ENCODE results near the gene RPL27A. TPM values are rescaled to one million over a fixed set of nuclear protein-coding genes. Genes with fewer than 3 reads are reported as not detected.

The RPL27A gene
- total and polyA plus RNA-seq, 7 donors = 1,472 to 4,200 (median 2,262) TPM

DNA sequence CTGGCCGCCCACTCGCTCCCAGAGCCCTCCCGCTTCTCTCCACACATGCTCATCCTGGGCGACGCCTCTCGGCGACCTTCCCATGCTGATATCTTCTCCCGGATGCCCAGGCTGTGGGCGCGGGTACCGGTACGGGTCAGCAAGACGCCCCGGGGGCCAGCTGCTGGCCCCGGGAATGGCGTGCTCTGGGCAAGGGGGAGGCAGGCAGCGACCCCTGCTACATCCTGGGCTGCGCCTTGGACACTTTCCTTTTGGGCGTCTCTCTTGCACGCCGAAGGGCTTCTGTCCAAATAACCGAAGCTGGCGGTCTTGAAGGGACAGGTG, 48.1 kb downstream of the RPL27A start:
- H3K27ac ChIP-seq = peak overlapping the region; percentile 90 to 98 (median 96)
- 96% methylated on average over 23 of the region's 23 CpGs for WGBS, 2 donors
- no peaks in the 10 kb centered on the region for H3K9me3 ChIP-seq
- H3K36me3 ChIP-seq = peaks cover 0 to 24% (median 3%) of the 10 kb centered on the region in 4 donors
- DNase-seq = no peak
- peaks cover 0 to 84% (median 78%) of the 10 kb centered on the region in 4 donors for H3K4me1 ChIP-seq
- intact Hi-C loops (cut with DNase I) = no loop called here
- no peak for TF ChIP-seq EP300 (IDR thresholded peaks at IDR 0.05)
- no peak for TF ChIP-seq POLR2A (IDR thresholded peaks at IDR 0.05)
- no peak for TF ChIP-seq CTCF (IDR thresholded peaks at IDR 0.05)
- no peak for TF ChIP-seq POLR2AphosphoS5 (IDR thresholded peaks at IDR 0.05)
- H3K27me3 ChIP-seq = no peaks in the 10 kb centered on the region
- H3K4me3 ChIP-seq = no peak overlapping the region

GRCh38 chr11:8731647-8732323, 49.2 kb downstream of the RPL27A start:
- Histone ChIP-seq H3K4me3 (no peak overlapping the region), H3K27ac (peak overlapping the region; percentile 90 to 98 (median 96)), H3K36me3 (peaks cover 0 to 23% (median 0%) of the 10 kb centered on the region in 4 donors), H3K27me3 (no peaks in the 10 kb centered on the region), H3K4me1 (peaks cover 0 to 81% (median 77%) of the 10 kb centered on the region in 4 donors), H3K9me3 (no peaks in the 10 kb centered on the region)
- DNase-seq = no peak
- WGBS, 2 donors = 75 to 95% methylated on average over 3 of the region's 3 CpGs
- TF ChIP-seq POLR2A (IDR thresholded peaks at IDR 0.05) (no peak), EP300 (IDR thresholded peaks at IDR 0.05) (no peak), POLR2AphosphoS5 (IDR thresholded peaks at IDR 0.05) (no peak), CTCF (IDR thresholded peaks at IDR 0.05) (no peak)
- intact Hi-C loops (cut with DNase I) = no loop called here

- no peak for TF ChIP-seq EP300 (IDR thresholded peaks at IDR 0.05)
- TF ChIP-seq CTCF (IDR thresholded peaks at IDR 0.05) = no peak
- TF ChIP-seq POLR2AphosphoS5 (IDR thresholded peaks at IDR 0.05) = no peak
- no peak for TF ChIP-seq POLR2A (IDR thresholded peaks at IDR 0.05)
- Histone ChIP-seq H3K9me3 (no peaks in the 10 kb centered on the region), H3K36me3 (peaks cover 0 to 23% (median 0%) of the 10 kb centered on the region in 4 donors), H3K27ac (peak overlapping the region; percentile 90 to 98 (median 96)), H3K27me3 (no peaks in the 10 kb centered on the region), H3K4me1 (peaks cover 0 to 76% (median 72%) of the 10 kb centered on the region in 4 donors), H3K4me3 (no peak overlapping the region)
- 56 to 74% methylated on average over 3 of the region's 3 CpGs for WGBS, 2 donors
- intact Hi-C loops (cut with DNase I) = no loop called here
- DNase-seq = no peak
These were observed 49.7 kb downstream of the RPL27A start for GRCh38 chr11:8732324-8732670.

DNA sequence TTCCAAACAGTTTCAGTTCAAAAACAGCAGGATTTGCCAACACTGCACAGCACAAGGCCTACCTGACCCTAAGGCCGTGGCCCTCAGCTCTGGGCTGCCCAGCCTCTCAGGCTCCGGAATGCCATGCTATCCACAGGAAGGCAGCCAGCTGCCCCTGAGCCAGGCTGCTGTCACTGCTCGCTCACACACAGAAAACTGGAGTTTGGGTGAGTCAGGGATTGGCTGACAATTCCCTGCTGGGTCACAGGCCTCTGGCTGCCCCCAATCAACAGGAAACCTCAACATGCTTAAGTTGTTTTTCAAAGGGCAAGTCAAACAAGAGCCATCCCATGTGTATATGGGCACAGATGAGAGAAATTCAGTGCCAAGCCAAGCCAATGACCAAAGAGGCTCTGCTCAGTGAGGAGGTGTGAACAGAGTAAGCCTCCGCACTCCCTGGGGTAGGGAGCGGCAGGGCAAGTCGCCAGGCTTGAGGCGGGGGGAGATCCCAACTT, 50.2 kb downstream of the RPL27A start:
- Histone ChIP-seq H3K36me3 (peaks cover 0 to 26% (median 0%) of the 10 kb centered on the region in 4 donors), H3K9me3 (no peaks in the 10 kb centered on the region), H3K27ac (peak overlapping the region; percentile 90 to 98 (median 96)), H3K4me1 (peaks cover 0 to 74% (median 67%) of the 10 kb centered on the region in 4 donors), H3K4me3 (no peak overlapping the region), H3K27me3 (no peaks in the 10 kb centered on the region)
- WGBS, 2 donors = 68 to 82% methylated on average over 7 of the region's 7 CpGs
- peak; percentile 89 for DNase-seq
- TF ChIP-seq CTCF (IDR thresholded peaks at IDR 0.05) (no peak), POLR2A (IDR thresholded peaks at IDR 0.05) (no peak), POLR2AphosphoS5 (IDR thresholded peaks at IDR 0.05) (peak; percentile 29 to 75 (median 65)), EP300 (IDR thresholded peaks at IDR 0.05) (peak in 1 of 4 donors; percentile 56)
- intact Hi-C loops (cut with DNase I) = no loop called here
